Mucosa of gallbladder (tissue), 1 donor: ENCODE results near the gene SLC25A4. TPM values are rescaled to one million over a fixed set of nuclear protein-coding genes. Genes with fewer than 3 reads are reported as not detected.
"Not testable (repeated sequence)": the region's sequence is repeated elsewhere in the genome, so short reads cannot be mapped to it uniquely, and the experiment has no call there.

Experiments used
- DNase-seq: peaks from one replicate; pipeline ENCODE4 v3.0.0-alpha.2; 2020; ENCODE audit warnings: low spot score
- total RNA-seq: library from RNA; stranded (reverse); gene quantifications from one replicate; pipeline ENCODE4 v1.2.1, GENCODE V29; 2021
- donor health status: DM: no; HTN: no; CAD: no.

Gene SLC25A4
- 58.9 TPM for total RNA-seq

- peak; percentile 86 for DNase-seq
These were observed at the start of gene SLC25A4 for GRCh38 chr4:185142912-185143600. TSS of gene SLC25A4 (plus strand) at chr4:185143266. CDS start at chr4:185143373, 107 bp downstream.

DNA sequence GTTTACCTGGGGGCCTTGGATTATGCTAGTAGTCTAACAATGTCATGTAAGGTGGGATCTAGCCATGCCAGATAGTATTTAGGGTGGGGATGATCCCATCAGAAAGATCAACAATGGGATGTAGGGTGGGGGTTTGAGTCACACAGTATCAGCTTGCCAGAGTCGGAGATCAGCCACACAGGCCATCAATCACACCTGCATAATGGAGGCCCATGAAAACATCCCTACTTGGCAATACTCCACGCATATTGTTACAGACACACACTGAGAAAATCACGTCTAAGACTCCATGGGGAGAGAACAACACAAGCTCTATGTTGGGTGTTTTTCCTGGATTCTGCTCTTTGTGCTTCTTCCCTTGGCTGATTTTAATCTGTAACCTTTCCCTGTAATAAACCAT is 49.5 kb upstream of the SLC25A4 start:
- no peak for DNase-seq

DNA sequence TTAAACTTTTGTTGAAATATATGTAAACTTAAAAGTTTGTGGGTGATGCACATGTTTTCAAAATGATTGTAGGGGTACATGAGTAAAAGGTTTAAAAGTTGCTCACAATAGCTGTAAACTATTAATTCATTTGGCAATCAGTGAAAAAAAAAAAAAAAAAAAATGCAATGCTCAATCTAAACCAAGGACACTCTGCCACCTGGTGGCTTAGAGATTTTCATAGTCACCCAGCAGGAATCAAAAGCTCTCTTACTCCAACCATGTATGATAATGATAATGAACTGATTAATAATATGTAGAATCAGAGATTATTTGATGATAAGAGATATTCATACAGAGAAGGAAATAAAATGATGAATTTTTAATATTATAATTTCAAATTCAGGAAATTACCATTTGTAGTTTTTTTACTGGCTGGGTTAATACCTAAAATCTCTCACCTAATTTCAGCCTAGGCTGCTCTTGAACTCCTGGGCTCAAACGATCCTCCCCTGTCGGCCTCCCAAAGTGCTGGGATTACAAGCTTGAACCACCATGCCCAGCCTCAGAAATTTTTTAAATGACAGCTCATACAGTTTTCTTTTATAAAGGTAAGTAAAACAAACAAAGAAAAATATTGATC is 46.9 kb upstream of the SLC25A4 start:
- peak; percentile 53 for DNase-seq

GRCh38 chr4:185098474-185098873 is 44.6 kb upstream of the SLC25A4 start:
- no peak for DNase-seq

GRCh38 chr4:185099024-185099682 is 43.9 kb upstream of the SLC25A4 start:
- no peak for DNase-seq

DNA sequence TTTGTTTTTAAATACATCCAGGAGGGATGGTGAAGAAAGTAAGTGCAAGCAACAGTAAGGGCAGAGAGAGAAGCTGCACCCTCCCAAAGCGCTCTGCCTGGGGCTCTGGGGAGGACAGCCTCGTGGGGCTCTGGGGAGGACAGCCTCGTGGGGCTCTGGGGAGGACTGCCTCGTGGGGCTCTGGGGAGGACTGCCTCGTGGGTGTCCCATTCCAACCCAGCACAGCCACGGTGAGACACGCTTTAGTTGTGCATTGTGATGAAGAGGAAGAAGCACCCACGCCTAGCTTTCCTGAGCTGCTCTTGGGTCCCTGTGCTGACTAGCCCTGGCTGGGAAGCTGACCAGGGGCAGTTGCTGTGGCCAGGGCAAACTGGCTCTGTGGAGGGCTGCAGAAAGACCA is 43.1 kb upstream of the SLC25A4 start:
- no peak for DNase-seq

DNA sequence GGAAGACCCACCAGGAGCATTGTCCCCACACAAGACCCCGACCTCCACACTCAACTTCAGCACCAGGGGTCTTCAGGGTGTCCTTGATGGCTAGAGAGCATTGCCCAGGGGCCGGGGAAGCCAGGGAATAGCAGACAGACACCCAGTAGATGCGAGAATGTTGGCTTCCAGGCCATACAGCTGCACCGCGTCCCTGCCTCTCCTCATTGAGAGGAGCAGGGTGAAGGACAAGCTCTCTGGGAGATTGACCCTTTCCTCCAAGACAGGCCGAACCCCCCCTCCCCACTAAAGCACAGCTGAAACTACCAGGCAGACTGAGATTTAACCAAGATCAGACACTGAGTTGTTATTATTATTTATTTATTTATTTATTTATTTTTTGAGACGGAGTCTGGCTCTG is 42.6 kb upstream of the SLC25A4 start:
- DNase-seq, result no peak

DNA sequence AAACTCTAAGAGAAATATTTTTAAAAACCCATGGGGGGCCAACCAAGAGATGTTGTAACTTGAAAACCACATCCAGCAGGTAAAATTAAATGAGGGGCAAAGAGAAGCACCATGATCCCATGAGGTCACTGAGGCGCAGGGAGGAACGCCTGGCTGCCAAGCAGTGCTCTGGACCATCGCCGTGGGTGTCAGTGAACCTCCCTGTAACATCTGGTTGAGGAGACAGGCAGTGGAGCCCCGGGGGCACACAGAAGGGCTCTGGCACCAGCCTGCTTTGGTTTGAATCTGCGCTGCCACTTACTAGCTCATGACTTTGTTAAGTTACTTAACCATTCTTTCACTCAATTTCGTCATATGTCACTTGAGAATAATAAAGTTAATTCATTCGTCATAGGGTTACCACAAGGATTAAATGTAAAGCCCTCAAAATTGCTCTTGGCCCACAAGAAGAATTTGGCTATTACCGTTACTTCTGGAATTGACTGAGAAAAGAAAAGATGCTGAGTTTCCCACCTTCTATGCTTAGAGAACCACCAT is 41.6 kb upstream of the SLC25A4 start:
- DNase-seq, result no peak

- DNase-seq, result no peak
These were observed 38.3 kb upstream of the SLC25A4 start for GRCh38 chr4:185104733-185105132.

DNA sequence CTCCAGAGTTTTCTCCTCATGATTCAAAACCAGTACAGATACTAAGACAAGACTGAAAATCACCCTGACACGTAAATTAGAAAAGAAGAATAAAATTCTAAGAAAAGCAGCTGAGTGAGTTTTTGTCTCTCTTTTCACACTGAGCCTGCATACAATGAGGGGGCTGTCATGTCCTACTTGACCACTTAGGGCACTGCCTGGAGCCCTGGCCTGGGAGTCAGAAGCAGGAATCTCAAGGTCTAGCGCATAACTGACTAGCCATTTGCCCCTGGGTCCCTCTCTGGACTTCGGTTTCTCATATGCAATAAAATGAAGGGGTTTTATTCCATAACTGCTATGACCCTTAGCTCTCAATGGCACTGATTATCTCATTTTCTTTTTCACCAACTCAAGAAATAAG is 36.7 kb upstream of the SLC25A4 start:
- DNase-seq, result no peak

DNA sequence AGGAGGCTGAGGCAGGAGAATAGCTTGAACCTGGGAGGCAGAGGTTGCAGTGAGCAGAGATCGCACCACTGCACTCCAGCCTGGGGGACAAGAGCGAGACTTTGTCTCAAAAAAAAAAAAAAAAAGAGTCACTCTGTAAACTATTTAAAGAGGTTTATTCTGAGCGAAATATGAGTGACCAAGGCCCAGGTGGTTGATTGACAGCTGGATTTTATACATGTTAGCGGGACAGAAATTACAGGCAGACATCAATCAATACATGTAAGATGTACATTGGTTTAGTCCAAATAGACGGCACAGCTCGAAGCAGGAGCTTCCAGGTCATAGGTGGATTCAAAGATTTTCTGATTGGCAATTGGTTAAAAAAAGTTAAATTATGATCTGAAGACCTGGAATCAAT is 35.5 kb upstream of the SLC25A4 start:
- not testable (repeated sequence) for DNase-seq

DNA sequence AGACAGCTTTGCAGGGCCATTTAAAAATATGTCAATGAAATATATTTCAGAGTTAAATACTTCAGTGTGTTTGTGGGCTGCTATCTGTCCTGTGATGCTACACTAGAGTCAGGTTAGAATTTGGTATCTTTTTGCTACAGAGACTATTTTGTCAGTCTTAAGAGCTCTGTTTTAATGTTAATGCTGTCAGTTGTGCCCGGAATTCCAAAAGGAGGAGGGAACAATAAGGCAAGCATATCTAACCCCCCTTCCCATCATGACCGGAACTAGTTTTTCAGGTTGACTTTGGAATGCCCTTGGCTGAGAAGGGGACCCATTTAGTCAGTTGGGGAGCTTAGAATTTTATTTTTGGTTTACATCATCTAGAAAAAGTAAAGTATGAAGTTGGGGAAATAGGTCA is 34.9 kb upstream of the SLC25A4 start:
- no peak for DNase-seq

DNA sequence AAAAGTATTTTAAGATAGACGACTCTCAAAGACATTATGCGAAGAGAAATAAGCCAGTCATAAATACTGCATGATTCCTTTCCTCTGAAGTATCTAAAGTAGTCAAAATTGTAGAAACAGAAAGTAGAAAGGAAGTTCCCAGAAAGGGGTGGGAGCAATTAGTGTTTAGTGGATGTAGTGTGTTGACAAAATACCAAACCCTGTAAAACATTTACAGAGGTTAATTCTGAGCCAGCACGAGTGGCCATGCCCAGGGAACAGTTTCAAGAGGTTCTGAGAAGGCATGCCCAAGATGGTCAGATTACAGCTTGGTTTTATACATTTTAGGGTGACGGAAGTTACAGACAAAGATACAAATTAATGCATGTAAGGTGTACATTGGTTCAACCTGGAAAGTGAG is 34.4 kb upstream of the SLC25A4 start:
- peak; percentile 36 for DNase-seq

DNA sequence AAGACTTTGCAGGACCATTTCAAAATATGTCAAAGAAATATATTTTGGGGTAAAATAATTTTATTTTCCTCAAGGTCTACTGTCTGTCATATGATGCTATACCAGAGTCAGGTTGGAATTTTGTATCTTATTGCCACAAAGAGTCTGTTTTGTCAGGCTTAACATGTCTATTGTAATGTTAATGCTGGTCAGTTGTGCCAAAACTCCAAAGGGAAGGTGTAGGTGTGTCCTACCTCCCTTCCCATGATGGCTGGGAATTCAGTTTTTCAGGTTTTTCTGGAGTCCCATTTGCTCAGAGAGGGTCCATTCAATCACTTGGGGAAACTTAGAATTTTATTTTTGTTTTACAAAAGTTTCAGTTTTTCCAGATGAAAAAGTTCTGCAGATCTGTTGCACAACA is 33.3 kb upstream of the SLC25A4 start:
- no peak for DNase-seq

- peak; percentile 79 for DNase-seq
These were observed 32.7 kb upstream of the SLC25A4 start for GRCh38 chr4:185110375-185110823.

GRCh38 chr4:185112104-185112503 is 31.0 kb upstream of the SLC25A4 start:
- peak; percentile 77 for DNase-seq

DNA sequence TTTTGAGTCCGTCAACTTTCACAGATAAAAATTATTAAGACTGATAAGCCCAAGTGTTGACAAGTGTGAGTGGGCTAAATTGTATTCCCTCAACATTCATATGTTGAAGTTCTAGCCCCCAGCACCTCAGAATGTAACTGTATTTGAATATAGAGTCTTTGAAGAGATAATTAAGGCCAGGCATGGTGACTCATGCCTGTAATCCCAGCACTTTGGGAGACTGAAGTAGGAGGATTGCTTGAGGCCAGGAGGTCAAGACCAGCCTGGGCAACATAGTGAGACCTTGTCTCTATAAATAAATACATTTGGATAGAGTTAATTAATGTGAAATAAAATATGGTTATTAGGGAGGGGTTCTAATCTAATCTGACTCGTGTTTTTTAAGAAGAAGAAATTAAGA is 29.7 kb upstream of the SLC25A4 start:
- no peak for DNase-seq

GRCh38 chr4:185115827-185116232 is 27.2 kb upstream of the SLC25A4 start:
- peak; percentile 73 for DNase-seq

DNA sequence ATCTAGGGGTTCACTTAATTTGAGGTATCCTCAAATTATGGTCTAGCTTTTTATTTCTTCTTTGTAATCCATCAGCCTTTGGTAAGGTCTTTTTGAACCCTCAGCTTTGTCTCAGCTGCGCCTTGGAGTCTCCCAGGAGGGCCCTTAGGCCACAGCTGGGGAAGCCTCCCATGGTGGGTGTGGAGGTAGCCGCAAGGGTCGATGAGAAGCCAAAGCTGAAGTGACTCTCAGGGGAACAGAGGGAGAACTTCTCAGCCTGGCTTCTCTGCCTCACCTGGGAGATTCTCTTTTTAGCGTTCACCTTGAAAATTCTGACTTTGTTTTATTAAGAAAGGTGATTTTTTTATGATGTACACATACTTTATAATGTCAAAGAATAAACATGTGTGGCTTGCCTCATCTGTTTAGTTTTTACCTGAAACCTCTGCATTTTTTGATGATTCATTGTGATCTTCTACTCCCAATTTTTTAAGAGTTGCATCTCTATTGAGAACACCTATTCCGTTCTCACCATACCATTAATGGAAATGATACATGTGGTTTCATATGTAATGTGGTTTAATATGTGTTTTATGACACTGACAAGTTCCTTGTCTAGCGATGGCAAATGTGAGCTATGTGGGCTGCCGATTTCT is 25.6 kb upstream of the SLC25A4 start:
- no peak for DNase-seq

- DNase-seq, result no peak
These were observed 24.2 kb upstream of the SLC25A4 start for GRCh38 chr4:185118876-185119275.

- not testable (repeated sequence) for DNase-seq
These were observed 23.6 kb upstream of the SLC25A4 start for GRCh38 chr4:185119467-185119866.

- DNase-seq, result no peak
These were observed 23.0 kb upstream of the SLC25A4 start for GRCh38 chr4:185119927-185120630.
